NCI-H2081 (cell line): ENCODE measurements around the gene LSM14A.
"Not testable (repeated sequence)": the region's sequence is repeated elsewhere in the genome, so short reads cannot be mapped to it uniquely, and the experiment has no call there.

Experiments
- DNase-seq, 2 experiments: peaks; one replicate each; lab custom pipeline; 2025; lab: John Stamatoyannopoulos, UW

The LSM14A gene

DNA sequence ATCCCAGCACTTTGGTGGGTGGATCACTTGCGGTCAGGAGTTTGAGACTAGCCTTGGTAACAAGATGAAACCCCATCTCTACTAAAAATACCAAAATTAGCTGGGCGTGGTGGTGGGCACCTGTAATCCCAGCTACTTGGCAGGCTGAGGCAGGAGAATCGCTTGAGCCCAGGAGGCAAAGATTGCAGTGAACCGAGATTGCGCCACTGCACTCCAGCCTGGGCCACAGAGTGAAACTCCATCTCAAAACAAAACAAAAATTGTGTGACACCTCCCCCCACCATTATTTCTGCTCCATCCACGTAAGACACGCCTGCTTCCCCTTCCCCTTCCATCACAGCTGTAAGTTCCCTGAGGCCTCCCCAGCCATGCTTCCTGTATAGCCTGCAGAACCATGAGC, 13.3 kb upstream of the LSM14A start:
- not testable (repeated sequence) for DNase-seq

DNA sequence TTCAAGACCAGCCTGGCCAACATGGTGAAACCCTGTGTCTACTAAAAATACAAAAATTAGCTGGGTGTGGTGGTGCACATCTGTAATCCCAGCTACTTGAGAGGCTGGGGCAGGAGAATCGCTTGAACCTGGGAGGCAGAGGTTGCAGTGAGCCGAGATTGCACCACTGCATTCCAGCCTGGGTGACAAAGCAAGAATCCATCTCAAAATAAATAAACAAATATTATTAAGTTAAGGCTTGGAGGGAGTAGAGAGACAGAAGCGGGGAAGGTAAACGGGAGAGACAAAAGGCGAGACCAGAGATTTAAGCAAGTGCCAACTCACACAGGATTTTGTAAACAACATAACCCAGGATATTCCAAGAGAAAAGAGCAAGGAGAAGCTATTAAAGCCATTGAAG, 12.8 kb upstream of the LSM14A start:
- not testable (repeated sequence) for DNase-seq

- not testable (repeated sequence) for DNase-seq
These were observed 10.4 kb upstream of the LSM14A start for GRCh38 chr19:34161902-34162301.

DNA sequence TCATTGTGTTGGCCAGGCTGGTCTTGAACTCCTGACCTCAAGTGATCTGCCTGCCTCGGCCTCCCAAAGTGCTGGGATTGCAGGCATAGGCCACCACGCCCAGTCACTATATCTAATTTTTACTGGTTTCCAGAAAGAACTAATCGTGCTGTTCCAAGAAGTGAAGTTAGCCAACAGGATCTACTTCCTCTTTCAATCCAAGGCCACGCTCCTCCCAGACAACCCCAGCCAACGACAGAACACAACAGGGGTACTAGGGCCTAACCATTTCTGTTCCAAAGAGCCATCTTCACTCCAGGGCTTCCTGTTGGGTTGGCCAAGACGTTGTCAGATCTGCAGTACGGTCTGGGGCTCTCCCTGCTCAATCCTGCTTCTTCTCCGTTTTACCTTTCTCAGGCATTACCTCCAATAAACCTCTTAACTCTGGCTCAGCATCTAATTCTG, 7.0 kb upstream of the LSM14A start:
- no peak for DNase-seq

DNA sequence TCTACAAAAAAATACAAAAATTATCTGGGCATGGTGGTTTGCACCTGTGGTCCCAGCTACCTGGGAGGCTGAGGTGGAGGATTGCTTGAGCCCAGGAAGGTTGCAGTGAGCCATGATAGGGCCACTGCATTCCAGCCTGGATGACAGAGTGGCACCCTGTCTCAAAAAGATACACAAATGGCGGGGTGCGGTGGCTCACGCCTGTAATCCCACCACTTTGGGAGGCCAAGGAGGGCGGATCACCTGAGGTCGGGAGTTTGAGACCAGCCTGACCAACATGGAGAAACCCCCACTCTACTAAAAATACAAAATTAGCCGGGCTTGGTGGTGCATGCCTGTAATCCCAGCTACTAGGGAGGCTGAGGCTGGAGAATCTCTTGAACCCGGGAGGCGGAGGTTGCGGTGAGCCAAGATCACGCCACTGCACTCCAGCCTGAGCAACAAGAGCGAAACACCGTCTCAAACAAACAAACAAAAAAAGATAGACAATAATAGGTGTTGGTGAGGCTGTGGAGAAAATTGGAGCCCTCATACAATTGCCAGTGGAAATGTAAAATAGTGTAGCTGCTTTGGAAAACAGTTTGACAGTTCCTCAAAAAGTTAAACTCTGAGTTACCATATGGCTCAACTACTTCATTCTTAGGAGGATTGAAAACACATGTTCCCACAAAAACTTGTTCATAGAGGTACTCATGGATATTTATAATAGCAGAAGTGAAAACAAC, 2.7 kb upstream of the LSM14A start:
- DNase-seq = not testable (repeated sequence)

GRCh38 chr19:34171539-34171876, 796 bp upstream of the LSM14A start:
- DNase-seq = no peak

DNA sequence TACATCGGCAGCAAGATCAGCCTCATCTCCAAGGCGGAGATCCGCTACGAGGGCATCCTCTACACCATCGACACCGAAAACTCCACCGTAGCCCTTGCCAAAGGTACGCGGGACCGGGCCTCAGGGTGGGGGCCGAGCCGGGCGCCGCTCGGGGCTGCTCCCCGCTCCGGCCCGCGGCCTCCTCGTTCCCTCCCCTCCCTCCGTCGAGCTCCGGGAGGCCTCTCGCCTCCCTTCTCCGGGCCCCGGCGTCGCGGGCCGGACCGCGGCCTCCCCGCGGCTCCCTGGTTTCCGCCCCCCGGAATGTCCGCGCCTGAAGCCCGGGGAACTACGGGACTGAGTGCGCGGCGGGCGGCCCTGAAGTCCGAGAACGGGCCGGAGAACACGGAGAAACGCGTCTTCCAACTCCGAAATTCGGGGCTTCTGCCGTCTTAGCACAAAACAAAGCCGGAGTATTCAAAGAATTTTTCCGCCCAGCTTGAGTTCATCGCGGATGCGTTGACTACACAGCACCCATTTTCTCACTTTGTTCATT, 423 bp downstream of the LSM14A start:
- DNase-seq = peak; percentile 8 to 53

- peak in 1 of 2 experiments; percentile 16 for DNase-seq
These were observed 1.1 kb downstream of the LSM14A start for GRCh38 chr19:34173193-34173956.

GRCh38 chr19:34175173-34175572, 2.9 kb downstream of the LSM14A start:
- DNase-seq = not testable (repeated sequence)

GRCh38 chr19:34176581-34176980, 4.3 kb downstream of the LSM14A start:
- DNase-seq = no peak

- no peak for DNase-seq
These were observed 5.9 kb downstream of the LSM14A start for GRCh38 chr19:34178274-34178610.

- DNase-seq = no peak
These were observed 6.8 kb downstream of the LSM14A start for GRCh38 chr19:34179066-34179465.

DNA sequence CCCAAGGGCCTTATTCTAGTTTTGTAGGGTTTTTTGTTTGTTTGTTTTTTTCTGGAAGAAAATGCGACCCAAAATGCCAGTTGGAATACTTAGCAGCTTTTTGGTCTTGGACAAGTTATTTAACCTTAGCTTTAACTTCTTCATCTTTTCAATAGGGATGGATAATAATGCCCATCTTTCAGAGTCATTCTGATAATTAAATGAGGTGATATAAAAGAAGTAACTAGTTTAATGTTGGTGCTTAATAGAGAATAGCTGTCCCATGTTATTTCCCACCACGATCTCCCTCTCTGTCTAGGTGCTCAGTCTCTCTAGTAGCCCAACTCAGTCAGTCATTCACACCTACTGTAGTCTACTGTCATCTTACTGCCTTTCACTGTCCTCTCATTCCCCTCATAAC, 8.0 kb downstream of the LSM14A start:
- no peak for DNase-seq

- DNase-seq = no peak
These were observed 8.4 kb downstream of the LSM14A start for GRCh38 chr19:34180709-34181108.

DNA sequence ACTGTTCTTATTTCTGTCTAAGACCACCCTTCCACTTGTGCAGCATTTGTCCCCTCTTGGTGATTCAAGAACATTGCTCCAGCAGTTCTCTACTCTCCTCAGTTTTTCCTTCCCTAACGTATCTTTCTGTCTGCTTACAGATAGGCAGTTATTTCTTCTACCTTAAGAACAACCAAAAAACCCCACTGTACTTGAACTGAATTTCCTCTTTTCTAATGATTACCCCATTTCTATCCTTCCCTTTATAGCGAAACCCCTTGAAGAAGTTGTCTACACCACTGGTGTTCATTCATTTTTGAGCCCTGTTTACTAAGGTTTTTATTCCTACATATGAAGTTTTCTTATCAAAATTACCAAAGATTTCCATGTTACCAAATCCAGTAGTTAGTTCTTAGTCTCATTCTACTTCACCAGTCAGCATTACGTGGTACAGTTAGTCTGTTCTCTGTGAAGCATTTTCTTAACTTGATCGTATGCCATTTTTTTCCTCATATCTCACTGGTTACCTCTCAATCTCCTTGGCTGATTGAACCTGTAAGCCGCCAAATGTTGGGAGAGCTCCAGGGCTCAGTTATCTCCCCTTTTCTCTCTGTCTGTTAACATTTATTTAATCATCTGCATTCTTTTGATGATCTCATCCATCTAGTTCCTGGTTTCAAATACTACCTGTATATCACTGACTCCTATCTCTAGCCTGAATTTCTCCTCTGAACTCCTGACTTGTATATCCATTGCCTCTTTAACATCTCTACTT, 9.0 kb downstream of the LSM14A start:
- no peak for DNase-seq

- no peak for DNase-seq
These were observed 9.8 kb downstream of the LSM14A start for GRCh38 chr19:34182125-34182524.

- no peak for DNase-seq
These were observed 12.7 kb downstream of the LSM14A start for GRCh38 chr19:34184880-34185491.

DNA sequence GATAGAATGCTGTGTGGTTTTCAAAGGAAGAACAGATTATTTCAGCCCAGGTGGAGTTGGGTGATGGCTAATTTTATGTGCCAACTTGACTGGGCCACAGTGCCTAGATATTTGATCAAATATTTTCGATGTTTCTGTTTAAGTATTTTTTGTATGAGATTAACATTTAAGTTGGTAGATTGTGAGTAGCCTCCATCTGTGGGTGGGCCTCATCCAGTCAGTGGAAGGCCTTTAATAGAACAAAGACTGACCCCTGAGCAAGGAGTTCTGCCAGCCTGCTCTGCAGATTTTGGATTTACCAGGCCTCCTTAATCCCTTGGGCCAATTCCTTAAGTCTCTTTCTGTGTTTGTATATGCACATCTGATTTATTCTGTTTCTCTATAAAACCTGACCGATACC, 13.9 kb downstream of the LSM14A start:
- no peak for DNase-seq

DNA sequence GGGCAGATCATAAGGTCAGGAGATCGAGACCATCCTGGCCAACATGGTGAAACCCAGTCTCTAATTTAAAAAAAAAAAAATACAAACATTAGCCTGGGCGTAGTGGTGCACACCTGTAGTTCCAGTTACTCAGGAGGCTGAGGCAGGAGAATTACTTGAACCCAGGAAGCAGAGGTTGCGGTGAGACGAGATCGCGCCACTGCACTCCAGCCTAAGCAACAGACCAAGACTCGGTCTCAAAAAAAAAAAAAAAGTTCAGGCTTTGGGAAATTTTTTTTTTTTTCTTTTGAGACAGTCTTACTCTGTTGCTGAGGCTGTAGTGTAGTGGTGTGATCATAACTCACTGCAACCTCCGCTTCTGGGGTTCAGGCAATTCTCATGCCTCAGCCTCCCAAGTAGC, 14.7 kb downstream of the LSM14A start:
- no peak for DNase-seq

DNA sequence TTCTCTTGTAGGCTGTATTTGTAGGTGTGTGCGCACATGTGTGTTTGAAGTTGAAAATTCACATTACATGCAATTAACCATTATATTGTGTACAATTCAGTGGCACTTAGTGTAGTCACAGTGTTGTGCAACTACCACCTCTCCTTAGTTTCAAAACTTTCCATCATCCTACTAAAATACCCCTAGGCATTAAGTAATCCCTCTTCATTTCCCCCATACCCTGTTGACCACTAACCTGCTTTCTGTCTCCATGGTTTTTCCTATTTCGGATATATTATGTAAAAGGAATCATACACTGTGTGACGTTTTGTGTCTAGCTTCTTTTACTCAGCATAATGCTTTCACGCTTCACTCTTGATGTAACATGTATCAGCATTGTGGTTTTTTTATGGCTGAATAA, 16.1 kb downstream of the LSM14A start:
- no peak for DNase-seq

- no peak for DNase-seq
These were observed 17.1 kb downstream of the LSM14A start for GRCh38 chr19:34189199-34189916.
